NCI-H1436 treated with DMSO at 0.1 percent for 48 hours (cell line): Measurements from ENCODE around the gene GUCA2B.

Experiments
- DNase-seq: peaks from one replicate; lab custom pipeline; 2025; lab: John Stamatoyannopoulos, UW

The GUCA2B gene

DNA sequence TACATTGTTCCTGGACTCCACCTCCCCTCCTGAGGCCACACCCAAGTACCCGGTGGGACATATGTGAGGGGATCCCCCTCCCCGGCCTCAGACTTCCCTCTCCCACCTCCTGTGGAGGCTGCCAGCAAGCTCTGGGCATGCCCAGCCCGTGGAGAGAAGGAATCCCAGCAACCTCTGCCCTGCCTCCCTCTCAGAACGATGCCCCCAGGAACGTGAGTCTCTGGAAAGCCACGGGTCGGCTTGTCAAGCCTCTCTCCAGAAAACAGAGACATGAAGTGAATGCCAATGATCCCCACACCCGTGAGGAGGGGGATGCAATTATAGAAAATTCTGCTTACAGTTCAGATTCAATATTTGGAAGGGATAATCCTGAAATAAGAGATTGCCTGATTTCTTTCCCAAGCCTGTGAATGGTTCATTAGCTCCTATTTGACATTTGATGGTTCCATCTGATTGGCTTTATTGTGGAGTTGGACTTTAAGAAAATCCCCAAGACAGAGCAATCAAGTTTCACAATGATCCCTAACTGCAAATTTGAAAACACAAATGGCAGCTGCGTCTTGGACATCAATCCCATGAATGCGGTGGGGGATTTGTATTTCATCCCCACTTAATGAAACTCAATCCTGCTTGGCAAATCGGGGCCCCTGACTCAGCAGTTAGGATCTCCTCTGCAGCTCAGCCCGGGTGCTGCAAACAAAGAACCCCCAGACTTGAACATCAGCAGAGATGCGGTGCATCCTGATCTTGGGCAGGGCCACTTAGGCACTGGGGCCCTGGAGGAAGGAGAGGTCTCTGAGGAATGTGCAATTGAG lies 9.1 kb upstream of the GUCA2B start:
- no peak for DNase-seq

DNA sequence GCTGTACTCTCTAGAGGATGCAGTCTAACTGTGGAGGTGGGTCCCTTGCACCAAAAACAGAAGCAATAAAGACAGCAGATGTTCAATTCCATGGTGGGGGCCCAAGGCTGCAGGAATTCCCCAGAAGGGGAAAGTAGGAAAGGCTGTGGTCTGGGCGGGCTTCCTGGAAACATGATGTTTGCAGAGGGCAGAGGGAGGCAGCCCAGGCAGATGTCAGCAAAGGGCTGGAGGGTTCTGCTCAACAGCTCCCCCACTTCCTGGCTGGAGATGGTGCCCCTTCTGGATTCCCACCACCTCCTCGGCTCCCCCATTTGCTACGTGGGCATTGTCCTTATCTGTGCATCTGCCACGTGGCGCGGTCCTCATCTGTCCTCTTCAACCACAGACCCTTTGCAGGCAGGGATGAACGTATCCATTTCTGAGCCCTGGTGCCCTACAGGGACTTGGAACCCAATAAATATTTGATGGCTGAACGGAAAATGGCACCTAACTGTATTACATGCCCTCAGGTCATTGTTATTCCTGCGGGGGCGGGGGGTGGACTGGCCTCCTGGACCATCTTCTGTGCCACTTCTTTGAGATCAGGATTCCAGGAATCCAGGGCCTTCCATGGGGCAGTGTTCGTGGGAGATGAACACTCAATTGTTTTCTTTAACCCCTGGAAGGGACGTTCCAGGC lies 8.4 kb upstream of the GUCA2B start:
- DNase-seq, result no peak

DNA sequence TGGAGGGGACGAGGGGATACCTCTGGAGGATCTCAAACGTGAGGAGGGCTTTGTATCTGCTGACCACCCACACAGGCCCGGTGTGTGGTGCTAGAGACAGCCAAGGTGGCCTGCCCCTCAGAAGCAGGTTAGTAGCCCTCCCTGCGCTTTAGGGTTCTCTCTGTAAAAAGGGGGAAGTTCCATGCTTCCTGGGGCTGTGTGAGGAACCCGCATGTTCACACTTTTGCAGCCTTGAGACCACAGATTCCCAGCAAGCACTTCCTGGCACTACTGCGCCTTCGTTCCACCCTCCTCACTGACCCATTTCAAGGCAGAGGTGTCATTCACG lies 7.9 kb upstream of the GUCA2B start:
- DNase-seq, result no peak

DNA sequence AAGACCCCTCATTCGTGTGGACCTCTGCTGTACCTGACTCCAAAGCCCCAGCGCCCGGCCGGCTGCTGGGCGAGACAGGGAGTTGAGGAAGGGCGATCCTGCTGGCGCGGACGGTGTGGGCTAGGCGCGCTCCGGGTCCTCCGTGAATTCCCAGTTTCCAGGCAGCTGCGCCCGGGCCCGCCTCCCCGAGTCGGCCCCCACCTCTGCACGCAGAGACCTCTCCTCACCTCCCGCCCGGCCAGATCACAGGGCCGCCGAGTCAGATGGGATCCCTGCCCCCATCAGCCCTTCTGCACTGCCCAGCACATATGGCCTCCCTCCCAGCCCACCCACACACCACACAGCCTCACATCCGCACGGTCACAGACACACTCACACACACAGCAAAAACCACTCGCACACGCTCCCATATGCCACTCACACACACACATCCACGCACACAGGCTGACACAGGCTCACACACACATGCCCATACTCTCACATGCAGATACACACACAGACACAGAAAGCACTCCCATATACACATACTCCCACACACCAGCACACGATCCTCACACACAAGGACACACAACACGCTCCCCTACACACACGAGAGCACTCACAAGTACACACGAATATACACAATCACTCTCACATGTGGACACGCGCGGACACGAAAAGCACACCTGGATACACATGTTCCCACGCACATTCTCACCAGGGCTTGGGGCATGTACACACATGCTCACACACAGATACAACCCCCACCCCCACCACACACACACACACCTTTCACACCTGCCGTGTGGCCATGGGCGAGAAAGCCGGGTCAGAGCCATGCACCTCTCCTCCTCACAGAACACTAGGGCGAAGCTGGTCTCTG lies 7.2 kb upstream of the GUCA2B start:
- DNase-seq, result no peak

DNA sequence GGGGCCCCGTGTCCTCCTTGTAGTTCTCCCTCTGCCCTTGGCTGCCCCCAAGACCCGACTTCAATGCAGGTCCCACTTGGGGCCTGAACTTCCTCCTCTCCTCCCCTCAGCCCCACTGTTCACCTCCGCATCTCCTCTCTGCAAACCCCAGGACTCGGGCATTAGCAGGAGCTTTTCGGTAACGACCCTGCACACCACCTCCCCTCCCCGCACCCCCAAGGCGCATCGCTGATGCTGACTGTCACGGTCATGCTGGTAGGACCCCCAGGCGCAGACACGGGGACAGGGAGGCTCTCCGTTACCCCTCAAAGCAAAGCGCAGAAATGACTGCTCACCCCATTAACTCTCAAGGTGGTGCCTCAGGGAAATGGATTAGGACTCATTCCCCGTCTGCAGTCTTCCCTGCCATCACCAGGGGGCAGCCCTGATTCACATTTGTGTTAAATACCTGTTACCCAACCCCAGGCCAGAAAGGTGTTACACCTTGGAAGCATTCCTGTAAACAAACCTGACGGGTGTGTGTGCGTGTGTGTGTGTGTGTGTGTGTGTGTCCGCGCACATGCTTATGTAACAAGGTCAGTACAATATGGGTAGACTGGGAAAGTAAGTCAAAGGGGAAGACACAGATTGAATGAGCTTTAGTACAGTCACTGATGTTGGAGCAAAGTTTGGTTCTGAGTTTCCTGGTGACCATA lies 6.4 kb upstream of the GUCA2B start:
- no peak for DNase-seq

DNA sequence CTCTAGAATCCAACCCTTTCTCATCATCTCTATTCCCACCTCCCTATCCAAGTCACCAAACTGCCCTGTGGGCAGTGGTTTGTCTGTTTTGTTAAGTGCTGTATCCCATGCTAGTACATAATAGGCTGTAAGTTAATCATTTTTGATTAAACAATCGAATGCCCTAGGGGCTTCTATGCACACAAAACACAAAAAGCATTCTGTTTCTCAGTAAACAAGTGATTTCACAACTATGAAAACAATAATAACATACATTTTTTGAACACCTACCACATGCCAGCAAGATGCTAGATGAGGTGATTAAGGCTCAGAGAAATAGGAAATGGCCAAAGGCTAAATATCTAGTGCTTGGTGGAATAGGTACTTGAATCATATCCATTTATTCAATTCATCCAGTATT lies 5.0 kb upstream of the GUCA2B start:
- DNase-seq, result no peak

DNA sequence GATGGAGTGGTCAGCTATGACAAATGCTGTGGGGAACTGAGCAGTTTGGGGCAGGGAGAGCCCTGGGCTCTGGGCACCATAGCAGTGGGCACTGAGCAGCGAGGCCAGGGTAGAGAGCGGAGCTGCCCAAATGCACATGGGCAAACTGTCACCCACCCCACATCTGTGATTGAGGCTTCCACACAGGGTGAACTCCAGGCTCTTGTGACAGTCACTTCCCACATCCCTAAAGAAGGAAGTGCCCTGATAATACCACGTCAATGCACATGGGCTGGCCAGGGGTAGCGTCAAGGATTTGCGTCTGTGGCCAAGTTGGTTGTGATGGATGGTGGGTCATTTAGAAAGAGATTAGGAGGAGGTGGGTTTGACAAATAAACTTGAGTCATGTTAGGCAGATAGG lies 2.6 kb upstream of the GUCA2B start:
- no peak for DNase-seq

DNA sequence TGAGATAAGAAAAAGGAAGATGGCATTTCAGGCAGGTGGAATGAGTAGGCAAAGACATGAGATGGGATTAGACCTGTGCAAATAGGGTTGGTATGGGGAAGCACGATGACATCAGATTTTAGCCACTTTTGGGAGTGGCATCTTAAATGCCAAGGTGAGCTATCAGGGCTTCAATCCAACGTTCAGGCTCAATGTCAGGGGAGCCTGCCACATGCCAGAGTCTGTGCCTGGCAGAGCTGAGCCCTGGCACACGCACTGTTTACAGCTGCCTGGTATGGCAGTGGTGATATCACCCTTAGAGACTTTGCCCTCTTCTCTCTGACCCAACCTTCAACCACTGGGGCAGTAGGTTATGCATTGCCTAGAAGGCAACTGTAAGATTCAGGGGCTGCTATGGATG lies 1.1 kb upstream of the GUCA2B start:
- no peak for DNase-seq

DNA sequence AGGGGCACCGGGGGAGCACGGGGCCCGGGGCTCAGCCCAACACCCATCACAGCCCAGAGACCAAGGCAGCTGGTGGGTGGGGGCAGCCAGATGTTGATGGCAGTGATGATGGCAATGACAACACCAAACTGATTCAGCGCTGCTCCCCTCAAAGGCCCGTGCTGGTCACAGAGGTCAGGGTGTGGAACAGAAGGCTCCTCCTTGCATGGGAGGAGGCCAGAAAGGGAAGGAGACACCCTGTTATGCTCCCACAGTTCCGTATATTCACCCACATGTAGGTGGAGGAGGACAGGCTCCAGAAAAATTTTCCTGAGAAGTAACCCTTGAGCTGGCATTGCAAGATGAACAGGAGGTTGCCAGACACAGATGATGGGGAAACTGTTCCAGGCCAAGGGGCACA lies 414 bp downstream of the GUCA2B start:
- DNase-seq, result no peak

DNA sequence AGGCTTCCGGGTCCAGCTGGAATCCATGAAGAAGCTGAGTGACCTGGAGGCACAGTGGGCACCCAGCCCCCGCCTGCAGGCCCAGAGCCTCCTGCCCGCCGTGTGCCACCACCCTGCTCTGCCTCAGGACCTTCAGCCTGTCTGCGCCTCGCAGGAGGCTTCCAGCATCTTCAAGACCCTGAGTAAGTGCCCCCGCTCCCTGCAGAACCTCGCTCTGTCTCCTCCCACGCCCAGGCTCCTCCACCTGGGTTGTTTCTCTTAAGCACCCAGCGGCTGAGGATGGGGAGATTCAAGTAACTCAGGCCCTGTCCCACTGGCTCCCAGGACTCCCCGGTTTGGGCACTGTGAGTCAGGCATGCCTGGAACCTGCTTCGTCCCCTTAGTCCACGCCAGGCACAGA lies 1.5 kb downstream of the GUCA2B start:
- DNase-seq, result no peak

DNA sequence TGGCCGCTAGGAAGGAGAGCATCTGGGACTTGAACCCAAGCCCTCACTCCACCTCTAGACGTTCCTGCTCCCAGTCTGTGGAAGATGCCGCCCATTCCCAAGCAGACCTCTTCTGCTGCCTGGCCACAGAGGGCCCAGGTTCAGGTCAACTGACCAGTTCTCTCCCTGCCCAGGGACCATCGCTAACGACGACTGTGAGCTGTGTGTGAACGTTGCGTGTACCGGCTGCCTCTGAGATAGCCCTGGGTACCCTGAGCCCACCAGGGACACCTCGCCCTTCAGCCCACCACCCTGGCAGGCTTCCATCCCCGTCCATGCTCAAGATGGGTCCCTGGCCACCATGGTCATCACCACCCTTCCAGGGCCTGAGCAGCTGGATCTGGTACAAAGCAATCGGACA lies 2.2 kb downstream of the GUCA2B start:
- DNase-seq, result no peak

DNA sequence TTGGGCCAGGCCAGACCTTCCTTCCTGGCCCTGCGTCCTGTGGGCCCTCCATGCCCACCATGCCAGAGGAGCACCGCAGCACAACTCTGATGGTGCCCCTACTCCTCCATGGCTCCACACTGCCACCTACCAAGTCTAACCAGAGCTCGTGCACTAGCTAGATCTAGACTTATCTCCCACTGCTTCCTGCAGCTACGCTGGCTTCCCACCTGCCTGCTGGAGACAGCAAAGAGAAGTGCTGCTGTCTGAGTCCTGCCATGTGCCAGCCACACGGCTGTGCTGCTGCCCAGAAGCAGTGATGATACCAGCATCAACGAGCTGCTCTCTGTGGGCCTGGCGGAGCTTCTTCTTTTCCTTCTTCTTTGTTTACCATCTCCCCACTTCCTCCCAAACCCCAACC lies 4.5 kb downstream of the GUCA2B start:
- DNase-seq, result no peak

DNA sequence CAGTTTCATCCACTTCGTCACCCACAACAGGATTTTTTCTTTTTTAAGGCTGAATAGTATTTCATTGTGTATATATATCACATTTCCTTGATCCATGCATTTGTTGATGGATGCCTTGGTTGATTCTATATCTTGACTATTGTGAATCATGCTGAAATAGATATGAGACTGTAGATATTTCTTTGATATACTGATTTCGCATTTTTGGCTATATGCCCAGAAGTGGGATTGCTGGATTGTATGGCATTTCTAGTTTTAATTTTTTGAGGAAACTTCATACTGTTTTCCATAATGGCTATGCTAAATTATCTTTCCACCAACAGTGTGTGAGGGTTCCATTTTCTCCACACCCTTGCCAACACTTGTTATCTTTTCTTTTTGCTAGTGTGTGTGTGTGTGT lies 5.0 kb downstream of the GUCA2B start:
- no peak for DNase-seq

DNA sequence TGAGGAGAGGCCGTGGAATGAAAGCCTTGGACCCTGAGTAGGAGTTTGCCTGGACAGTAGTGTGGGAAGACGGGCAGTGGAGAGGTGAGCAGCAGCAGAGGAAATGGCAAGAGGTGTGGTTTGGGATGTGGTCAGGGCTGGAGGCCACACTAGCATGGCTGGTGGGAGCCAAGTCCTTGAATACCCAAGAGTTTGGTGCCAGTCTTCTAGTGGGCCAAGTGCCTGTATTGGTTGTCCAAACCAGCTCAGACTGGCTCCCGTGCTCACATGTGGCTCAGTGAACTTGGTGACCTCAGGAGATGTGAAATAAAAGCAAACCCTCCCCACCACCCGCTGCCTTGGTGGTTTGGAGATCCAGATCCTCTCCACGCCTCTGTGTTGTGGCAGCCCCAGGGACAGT lies 9.0 kb downstream of the GUCA2B start:
- DNase-seq, result no peak

DNA sequence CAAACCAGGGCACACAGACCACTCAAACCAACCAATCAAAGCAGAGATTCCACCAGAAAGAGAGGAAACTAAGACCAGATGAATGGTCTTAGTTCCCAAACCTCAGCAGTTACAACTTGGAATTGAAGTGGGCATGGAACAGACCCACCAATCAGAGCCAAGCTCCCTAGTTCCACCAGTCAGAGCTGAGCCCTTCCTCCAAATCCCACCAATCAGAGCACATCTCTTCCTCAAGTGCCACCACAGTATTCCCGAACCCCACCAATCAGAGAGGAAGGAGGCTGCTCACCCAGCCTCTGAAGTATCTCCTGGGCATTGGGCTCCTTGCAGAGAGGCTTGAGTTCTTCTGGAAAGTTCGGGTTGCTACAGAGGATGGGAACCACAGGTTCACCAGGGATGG lies 9.9 kb downstream of the GUCA2B start:
- DNase-seq, result no peak

DNA sequence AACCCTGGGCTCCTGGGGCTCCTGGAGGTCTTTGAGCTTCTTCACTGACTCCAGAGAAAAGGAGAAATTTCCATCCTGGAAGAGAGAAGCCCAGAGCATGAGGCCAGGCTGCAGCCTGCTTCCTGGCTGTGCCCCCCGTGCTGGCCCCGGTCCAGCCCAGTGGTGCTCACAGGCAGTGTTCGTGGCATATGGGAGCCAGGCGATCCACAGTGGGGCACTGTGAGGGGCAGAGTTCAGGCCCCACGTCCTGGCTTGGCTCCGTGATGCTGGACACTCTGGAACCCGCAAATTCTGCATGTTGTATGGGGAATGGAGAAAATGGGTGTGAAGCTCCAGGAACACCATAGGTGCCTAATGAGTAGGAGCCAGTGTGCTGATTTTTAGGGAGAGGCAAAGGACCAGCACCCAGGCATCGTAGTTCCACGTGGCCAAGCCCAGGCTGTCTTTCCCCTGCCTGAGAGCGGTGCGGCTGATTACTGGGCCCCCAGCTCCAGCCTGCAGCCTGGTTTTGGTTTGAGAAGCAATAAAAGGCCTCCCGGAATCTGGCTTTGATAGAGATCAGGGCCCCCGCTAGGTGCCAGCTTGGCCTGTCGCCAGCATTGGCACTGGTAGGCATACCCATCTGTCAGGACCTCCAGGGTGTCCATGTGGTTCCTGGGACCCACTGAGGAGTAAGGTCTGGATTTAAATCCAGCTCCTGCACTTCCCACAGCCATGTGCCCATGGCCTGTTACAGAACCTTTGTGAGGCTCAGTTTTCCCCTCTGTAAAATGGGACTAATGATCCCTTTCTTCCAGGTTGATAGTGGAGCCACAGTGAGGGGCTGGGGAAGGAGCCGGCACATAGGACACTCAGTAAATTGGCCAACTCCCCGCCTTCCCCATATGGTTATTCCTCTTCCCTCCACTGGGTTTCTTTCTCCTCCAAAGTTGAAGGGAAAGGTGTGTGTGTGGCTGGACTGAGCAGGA lies 10.6 kb downstream of the GUCA2B start:
- no peak for DNase-seq

DNA sequence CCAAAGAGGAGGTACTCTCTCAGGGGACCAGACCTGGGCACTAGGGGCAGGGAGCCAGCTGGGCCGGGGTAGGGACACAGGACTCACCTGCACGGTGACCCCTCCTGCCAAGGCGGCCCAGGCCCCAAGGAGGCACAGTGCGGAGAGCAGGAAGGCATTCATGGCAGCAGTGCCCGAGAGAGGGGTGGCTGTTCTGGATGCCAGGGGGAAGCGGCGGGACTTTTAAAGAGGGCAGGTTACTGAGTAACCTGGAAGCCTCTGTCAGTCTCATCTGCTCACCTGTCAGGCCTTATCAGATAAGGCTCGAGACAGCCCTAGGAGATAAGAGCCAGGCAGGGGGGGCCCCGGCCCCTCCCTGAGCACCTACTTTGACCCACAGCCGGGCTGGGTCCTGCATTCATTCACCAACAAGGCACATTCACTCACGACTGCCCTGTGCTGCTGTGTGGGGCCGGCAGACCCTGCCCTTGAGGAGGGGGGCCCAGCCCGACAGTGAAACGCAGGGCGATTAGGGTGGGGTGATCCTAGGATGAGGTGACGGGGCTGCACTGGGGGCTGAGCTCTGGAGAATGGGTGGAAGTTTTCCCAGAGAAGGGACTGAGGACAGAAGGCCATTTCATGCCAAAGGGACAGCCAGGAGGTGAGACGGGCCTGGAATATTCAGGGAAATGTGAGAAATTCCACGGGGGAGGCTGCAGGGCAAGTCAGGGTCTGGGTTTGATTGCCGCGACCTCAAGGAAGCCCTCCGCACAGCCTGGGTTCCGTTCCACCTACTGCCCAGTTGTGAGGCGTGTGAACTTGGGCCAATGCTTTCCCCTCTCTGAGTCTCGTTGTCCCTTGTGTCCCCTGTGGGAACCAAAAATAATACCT lies 11.6 kb downstream of the GUCA2B start, which contains the start of gene GUCA2A:
Gene GUCA2A (minus strand): TSS at position 195 of the 870 bp plus-strand sequence. CDS start 33 bp downstream, at position 162.
- no peak for DNase-seq

DNA sequence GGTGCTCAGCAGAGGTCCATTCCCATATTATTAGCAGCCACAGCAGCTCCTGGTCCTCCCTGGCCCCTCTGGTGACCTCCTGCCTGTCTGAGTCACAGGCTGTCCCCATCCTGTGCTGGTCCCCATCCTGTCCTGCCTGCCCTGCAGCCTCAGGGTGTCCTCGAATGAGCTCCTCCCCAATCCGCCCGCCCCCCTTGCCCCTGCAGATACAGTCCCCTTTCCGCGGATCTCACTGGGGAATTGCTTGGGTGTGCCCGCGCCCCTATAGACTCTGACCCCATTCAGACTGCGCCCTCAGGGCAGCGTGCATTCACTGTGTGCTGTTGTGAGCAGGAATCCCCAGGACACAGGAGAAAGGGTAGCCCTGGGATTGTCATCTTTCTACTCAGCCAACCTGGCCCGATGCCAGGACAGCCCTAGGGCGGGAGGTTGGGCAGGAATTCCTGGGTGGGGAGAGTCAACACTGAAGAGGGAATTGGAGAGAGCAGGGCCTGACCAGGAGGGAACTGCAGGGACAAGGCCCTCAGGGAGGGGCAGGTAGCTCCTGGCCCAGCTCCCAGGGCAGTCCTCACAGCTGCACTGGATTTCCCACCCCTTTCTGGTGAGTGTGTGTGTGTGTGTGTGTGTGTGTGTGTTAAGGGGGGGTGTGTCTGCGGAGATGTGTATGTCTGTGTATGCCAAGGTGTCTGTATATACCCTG lies 12.5 kb downstream of the GUCA2B start:
- no peak for DNase-seq

DNA sequence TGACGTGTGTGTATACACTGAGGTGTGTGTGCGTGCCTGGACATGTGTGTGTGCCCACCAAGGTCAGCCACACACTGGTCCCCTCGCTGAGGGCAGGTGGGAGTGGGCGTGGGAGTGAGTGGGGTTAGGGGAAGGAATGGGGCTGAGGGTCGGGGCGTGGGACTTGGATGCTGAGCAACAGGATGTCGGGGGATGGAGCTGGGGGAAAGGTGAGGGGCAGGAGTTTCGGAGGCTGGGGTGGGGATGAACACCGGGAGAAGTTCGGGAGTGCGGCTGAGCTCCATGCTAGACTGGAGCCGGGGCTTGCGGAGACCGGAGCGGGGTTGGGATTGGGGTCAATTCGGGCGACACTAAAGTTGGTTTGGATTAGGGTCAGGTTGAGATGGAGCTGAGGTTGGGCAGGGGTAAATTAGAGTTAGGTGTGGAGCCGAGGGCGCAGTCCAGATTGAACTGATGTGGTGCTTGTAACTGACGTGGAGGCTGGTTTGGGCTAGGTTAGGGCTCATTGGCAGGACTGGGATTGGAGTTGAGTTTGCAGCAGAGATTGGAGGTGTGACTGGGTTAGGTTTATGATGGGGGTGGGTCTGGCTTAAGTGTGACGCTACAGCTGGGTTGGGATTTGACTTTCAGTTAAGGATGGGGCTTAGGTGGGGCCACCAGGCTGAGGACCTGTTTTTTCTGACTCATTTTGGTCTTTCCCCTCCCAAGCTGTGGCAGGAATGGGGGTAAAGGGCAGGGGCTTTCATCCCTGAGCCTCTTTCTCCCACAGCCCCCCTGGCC lies 14.6 kb downstream of the GUCA2B start:
- no peak for DNase-seq
